ENCODE measurements around the gene RGPD6.
"Not testable (repeated sequence)": the region's sequence is repeated elsewhere in the genome, so short reads cannot be mapped to it uniquely, and the experiment has no call there.

RGPD6 gene

DNA sequence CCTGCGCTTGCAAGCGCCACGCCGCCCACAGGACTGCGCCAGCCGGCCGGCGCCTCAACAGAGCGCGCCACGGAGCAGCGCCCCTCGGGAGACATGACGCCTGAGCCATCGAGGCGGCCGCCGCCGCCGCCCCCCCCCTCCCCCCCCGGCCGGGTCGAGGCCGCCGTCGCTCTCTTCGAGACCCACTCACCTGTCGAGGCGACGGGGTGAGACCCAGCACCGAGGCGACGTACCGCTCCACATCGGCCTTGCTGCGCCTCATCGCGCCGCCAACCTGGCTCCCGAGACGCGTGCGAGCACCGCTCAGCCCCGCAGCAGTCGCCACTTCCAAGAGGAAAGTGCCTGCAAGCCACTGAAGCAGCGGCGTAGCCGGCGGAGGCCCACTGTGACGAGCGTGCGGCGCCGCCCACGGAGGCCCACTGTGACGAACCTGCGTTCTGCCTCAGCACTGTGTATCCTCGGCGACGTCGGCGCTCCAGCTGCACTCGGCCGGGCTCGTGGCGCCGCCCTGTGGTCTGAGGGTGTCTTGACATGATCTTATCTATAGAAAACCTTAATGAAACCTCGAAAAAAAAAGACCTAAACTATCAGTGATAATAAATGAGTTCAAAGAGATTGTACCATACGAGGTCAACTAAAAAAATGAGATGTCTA, at the start of gene RGPD6:
RGPD6 (minus strand) TSS at position 460 of the 654 bp plus-strand sequence; CDS start at position 262, 198 bp downstream.
- not testable (repeated sequence) for DNase-seq

DNA sequence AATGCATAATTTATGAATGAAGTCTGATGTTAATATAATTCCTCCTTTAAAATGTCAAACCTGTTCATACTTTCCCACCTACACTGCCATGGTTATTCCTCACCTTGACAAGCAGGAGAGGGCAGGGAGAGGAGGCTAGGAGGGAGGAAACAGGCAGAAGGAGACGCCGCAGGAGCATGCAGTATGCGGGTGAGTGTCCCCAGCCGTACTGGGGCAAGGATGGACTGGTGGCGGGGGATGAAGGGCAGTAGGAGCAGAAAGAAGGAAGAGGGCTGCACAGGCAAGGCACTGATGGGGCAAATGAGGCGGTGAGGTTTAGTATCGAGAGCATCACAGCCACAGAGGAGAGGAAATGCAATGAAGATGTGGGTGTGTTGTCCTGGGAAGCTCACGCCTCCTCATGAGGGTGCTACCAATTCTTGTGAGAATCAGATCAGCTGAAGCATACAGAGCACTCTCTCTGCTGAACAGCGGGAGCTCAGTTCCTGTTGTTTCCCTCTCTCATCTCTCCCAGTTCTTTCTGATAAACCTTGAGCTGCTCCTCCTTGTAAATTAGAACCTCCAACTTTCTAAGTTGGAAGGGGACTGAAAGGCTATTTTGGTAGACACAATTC, 42.4 kb upstream of the RGPD6 start:
- not testable (repeated sequence) for DNase-seq

DNA sequence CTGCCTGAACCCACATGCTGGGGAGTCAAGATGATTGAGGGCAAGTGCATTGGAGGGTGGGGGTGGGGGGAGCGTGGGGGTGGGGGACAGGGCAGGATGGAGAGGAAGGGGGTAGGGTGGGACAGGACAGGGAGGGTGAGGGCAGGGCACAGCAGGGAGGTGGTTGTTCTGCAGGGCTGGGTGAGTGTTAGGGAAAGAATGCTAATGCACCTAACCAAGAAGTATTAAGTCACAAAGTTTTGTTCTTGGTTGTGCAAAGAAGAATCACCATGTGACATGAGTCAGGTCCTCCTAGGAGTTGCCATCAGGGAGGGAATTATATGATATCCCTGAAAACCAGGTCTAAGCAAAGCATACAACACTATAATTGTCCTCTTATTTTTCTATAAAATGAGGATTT, 36.9 kb upstream of the RGPD6 start:
- DNase-seq = not testable (repeated sequence)

DNA sequence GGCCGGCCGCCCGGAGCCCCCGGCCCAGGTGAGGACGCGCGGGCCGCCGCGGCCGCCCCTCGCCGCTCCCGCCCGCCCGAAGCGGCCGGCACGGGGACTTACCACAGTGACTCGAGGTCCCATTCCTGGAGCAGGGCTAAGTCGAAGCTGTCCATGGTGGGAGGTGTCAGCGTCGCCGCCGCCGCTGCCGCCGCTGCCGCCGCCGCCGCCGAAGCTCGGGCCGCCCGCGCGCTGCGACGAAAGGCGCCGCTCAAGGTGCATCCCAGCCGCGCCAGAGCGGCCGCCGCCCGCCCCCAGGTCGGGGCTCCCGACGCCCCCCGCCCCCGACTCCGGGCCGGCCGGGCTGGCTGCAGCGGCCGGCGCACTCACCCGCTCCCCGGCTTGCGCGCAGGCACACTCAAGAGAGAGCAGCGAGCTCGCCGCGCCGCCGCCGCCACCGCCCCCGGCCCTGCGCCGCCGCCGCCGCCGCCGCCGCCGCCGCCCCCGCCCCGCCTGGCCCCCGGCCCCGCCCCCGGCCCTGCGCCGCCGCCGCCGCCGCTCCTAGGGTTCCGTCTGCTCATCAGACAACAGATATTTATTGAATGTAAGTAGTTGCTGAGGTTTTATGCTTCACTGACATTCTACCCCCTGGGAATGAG, 33.7 kb upstream of the RGPD6 start:
- not testable (repeated sequence) for DNase-seq

DNA sequence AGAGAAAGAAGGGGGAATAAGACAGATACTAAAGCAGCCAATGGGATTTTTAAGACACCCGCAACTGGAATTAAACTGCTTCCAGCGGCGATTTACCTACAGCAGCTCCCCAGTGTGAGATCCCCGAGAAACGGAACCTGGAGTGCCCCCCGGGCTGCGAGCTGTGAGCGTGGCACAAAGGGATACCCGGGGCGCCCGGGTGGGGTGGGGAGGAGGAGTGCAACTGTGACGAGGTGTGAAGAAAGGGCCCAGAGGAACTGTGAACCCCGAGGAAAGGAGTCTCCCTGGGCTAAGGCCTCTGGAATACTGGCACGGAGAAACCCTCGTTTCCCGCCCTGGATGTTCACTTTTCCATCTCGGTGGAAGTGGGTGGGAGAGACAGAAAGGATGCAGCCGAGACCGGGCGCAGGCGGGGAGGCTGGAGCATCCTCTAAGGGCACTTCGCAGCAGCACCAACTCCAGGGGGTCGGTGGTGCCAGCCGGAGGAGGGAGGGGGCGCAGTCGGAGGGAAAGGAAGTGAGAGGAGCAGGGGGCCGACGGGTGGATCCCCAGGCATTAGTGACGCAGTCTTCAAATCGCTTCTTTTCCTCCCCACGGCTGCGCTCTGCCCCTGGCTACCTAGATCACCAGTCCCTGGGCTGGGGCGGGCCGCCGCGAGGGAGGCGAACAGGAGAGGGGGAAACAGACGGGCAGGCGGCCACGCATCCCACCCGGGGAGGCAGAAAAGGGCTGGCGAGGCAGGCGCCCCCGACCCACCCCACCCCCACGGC, 33.0 kb upstream of the RGPD6 start:
- DNase-seq = not testable (repeated sequence)

DNA sequence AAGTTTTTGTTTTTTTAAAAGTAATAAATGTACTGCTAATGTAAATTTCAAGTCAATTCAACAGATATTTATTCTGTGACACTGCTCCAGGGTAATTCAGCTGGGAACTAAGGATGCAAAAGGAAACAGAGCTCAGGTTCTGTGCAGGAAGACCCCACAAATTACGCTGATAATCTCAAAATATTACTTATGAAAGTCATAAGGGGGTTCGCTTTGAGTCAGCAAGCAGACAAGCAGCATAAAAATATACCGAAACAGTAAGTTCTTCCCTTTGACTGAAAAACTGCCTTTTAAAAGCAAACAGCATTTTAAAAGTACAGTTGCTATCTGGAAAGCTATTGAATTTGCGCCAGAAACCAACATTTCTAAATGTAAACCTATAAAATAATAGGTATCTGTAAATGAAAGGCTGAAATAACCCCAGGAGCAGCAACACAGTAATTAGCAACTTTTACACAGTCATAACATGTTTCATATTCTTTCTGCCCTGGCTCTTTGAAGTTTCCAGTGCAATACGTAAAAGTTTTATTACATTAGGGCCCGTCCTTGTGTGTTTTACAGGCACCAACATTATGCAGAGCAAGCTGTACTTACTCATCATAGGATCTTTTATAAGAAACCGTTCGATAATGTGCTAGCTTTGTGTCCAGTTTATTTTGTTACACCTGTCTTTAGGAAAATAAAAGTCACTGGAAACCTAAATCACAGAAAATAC, 31.9 kb upstream of the RGPD6 start:
- DNase-seq = not testable (repeated sequence)

DNA sequence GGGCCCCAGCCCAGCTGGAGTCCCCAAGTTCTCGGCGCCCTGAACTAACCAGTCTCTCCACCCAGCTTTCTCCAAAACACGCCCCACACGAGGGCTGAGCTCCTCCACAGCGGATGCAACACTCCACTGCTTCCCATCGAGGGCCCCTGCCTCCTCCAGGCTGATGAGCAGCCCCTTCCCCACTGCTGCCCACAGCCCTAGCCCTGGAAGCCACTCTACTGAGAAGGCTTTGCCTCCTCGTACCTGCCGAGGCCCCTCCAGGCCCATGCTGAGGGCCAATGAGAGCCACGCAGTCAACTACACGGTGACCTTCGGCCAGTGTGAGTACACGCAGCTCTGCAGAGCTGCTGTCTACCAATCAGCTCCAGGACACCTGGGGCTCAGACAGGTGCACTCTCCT, 28.0 kb upstream of the RGPD6 start:
- DNase-seq = not testable (repeated sequence)

DNA sequence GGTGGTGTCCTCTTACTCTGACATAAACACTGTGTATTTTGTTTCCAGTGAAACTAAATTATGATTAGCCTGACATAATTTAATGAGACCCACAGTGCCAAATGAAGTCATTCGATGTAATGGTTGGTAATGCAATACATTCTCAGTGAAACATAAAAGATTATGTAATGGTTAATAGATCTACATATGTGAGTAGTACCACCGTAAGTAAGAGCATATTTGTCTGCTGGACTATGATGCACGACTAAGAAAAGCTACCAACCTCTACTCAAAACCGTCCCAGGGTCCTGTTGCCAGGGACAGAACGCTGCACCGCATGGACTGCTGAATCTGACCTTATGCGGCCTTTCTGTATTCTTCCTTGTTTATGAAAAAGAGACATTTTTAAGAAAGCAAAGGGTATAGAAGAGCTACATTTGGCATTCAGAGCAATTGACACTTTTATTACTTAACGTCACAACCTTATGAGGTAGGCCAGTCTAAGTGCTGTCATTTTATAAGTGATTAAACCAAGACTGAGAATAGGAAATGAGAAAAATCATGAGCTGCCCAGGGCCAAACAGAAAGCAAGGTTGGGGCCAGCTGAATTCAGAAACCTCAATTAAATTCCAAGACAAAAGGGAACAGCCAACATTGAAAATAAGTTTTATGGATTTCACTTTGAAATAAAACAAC, 27.0 kb upstream of the RGPD6 start:
- DNase-seq = not testable (repeated sequence)

DNA sequence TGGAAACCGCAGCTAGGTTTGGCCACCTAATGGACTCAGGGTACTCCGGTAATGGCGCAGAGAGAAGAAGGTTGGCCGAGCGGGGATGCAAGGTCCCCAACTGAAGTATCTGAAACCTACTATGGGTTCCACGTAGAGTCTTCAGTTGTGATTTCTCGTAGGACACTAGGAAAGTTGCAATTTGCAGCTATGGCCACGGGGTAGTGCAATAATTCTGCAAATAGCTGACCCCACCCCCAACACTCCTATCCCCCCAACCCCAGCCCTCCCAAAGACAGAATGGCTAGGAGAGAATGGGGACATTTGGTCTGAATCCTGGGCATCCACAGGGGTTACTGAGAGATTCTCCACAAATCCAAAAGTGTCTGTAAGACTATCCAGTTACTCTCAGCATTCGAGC, 25.1 kb upstream of the RGPD6 start:
- not testable (repeated sequence) for DNase-seq

DNA sequence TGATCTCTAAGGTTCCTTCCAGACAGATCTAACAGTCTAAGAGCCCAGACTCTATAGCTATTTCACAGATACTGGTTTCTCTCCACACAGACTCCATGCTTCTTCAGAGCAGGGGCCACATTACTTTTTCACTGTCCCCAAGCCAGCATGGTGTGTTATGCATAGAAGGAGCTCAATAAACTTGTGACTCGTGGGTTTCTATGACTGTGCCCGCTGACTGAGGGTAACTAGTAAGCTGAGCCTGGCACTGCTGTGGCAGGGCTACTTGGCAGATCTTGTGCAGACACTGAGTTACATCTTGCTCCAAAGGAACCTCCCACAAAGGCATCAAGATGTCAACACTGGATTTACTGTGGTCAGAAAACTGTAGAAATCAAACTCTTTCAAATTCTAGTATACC, 15.0 kb upstream of the RGPD6 start:
- DNase-seq = not testable (repeated sequence)

DNA sequence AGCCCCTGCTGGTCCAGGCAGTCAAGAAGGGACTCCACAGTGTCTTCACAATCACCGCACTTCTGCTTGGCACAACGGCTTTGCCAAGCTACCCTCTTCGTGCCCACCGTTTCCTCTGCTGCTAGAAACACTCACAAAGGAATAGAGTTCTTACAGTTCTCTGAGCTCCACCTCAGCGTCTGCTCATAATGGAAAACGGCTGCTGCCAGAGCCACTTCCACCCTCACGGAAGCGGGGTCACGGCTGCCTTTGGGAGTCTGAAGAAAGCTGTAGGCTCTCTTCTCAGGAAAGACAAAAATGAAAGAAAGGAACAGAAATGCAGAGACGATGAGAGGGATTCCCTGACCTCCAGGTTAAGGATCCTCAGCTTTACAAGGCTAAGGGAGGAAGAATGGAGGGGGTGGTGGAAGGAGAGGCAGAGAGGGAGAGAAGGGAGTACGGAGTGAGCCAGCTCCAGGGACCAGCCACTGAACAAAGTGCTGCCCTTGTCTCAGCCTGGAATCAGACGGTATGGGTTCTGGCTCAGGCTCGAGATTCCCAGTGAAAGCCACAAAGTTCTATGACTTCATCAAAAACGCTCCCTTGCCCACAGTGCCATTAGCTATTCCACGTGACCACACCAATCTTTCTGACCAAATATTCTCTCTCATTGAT, 12.8 kb upstream of the RGPD6 start:
- DNase-seq = not testable (repeated sequence)

DNA sequence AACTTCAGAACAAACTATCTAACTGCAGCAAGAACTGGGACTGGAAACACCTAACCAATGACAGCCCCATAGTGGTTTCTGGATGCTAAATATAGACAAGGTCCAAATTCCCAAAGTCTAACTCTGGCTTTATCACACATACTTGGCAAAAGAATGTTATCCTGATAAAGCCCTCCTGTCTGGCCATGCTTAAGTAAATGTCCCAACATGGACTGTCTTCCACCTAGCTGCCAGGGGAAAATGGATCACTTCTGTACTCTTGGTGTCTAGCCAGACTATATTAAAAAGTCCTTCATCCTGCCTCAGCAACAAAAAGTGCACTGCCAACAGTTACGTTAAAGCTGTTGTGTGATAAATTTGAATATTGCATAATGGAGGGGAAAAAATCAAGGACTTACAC, 11.5 kb upstream of the RGPD6 start:
- not testable (repeated sequence) for DNase-seq

DNA sequence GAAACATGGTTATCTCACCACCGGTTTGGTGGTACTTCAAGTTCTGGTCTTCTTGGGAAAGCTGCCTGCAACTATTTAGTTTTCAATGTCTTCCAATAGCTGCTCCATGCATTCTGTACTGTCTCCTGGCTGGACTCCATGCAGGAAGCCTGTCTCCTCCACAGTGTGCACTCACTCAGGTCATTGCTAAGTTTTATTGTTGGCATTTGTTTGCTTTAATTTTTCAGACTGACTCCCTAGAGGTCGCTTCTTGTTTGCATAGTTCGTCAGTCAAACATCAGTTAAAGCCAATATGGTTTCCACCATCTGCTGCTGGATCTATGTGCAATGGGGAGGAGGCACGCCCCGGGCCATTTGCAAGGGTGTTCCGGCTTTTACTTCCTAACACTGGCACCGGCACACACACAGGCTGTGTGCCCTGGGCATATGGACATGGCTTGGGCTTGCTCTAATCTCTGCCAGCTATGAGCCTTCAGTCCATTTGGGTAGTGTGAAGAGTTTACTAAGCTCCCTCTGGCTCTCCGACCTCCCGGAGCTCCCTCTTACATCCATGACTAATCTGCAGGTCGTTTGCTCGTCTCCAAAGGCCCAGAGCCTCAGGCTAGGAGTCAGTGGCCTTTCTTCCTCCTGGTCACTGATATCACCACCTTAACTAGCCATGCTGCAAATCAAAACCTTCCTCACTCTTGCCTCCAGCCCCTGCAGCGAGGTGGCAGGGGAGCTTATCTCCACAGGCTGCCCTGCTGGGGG, 2.4 kb upstream of the RGPD6 start:
- not testable (repeated sequence) for DNase-seq

DNA sequence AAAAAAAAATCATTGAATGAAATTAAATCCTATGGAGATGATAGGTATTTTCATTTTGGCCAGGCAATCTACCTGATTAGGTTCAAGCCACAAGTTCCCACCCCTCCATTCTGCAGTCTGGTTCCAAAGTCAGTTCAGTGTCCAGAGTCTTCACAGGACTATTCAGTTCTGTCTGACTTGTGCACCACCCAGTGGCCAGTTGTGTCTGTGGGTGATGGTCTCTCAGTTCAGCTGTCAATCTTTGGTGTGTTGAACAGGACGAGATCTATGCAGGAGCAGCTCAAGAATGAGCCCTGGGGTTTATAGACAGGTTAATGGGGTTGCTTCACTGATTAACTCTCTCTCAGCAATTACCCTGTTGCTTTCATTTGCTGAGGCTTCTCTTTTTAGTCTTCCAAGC, 1.4 kb upstream of the RGPD6 start:
- DNase-seq = not testable (repeated sequence)

DNA sequence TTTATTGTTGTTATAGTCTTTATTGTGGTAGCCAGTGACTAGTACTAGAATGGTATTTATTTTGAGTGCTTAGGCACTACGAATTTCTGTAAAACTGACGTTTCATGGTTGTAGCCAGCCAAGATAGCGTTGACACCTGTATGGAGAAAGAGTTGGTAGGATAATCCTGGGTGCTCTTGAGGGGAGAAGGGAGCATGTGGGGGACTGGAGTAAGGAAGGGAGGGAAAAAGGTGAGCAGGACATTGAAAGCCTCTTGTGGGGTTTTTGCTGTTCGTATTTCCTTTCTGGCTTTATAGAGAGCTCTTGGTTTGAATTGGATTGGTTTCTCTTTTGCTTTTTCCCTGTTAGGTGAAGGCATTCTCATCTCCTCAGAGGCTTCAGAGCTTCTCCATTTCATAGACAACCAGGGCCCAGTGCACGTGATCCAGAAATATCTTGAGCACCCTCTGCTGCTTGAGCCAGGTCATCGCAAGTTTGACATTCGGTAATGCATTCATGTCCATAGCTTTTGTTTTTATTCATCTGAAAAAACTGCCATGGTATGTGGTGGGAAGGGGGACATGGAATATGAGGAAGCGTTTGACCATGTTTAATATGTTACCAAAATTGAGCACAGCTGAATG, 77.2 kb downstream of the RGPD6 start:
- DNase-seq = not testable (repeated sequence)

DNA sequence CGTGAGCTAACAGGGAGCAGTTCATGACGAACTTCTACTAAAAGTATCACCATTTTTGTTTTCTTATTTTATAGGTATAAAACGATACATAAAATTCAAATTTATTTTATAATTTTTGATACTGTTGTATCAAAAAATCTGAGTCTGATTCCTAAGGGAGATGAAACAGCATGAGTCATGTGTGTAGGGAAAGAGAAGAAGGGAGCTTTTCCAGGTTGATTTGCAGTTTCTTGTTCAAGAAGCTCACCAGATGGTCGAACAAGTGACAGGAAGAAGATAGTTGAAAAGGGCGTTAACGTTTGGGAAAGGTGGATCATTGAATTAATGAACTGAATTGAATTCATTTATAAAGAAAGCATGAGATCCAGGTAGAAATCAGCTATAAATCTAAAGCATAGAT, 81.0 kb downstream of the RGPD6 start:
- not testable (repeated sequence) for DNase-seq

DNA sequence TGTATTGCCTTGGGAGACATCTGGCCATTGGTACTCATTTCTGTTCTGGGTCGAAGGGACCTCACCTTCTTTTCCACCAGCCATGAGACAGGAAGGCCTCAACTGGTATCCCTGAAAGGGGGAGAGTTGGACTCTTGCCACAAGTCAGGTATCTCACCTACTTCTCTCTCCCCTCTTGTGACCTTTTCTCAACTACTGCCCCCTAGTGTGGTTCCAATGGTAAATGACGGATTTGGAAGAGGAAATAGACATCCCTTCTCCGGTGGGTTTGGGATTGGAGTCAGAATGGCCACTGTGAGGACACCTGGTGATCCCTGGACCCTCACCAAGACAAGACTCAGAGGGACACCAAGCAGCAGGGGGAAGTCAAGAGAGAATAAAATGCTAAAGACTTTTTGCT, 82.5 kb downstream of the RGPD6 start:
- DNase-seq = not testable (repeated sequence)

DNA sequence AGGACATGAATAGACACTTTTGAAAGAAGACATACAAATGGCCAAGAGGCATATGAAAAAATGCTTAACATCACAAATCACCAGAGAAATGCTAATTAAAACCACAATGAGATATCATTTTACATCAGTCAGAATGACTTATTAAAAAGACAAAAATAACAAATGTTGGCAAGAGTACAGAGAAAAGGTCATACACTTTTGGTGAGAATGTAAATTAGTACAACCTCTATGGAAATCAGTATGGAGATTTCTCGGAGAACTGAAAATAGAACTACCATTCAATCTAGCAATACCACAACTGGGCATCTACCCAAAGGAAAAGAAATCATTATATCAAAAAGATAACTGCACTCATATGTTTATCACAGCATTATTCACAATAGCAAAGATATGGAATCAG, 88.0 kb downstream of the RGPD6 start:
- DNase-seq = not testable (repeated sequence)

DNA sequence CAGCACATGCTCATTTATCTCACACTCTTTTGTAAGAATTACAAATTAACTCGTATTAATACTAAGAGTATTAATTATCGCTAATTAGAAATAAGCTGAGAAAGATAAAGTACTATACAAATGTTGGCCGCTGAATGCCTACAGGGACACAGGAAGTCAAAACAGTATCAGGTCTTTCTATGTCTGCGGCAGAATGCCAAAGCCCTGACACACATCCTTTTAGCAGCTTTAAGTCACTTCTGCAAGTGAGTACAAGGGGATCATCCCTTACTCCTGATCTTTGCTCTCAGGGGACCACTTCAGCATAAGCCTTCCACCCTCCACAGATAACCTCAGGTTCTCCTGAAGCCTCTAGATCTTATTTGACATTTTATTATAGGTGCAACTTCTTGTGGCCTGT, 94.3 kb downstream of the RGPD6 start:
- not testable (repeated sequence) for DNase-seq

DNA sequence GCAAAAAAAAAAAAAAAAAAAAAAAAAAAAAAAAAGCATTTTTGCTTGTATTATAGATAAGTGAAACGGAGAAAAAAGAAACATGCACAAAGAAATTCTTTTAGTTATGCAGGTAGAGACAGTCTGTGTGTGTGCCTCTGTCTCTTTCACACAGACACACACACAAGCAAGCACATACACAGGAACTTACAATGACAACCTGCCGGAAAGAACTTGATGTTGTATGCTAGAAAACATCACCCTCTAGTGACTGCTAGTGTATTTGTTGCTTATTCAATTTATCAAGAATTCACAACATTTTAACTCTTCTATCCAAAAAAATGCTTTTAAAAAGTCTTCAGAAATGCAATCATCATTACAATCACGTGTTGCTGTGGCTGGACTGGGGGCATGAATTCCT, 95.8 kb downstream of the RGPD6 start:
- not testable (repeated sequence) for DNase-seq

Measured in kidney glomerular epithelial cell (primary cell).